Sigmoid colon (tissue), 4 donors: ENCODE results near the gene IL1RAPL2.

Experiments used
- EP300 ChIP-seq, 4 donors: sonication (generic); formaldehyde crosslinking; IDR thresholded peaks; one replicate each; pipeline ENCODE4 v1.6.1; 2017; ENCODE audit warnings: antibody characterized with exemption in 4 of 4
- POLR2A ChIP-seq, 2 donors: fragments of 450-650 bp; IDR thresholded peaks; one replicate each; pipeline ENCODE4 v1.6.1; 2016; ENCODE audit warnings: antibody characterized with exemption in 2 of 2, mild to moderate bottlenecking in 2 of 2, moderate library complexity in 2 of 2
- POLR2AphosphoS5 ChIP-seq, 4 donors: sonication (generic); formaldehyde crosslinking; IDR thresholded peaks; one replicate each; pipeline ENCODE4 v1.6.1; 2017; ENCODE audit warnings: antibody characterized with exemption in 4 of 4
- TF ChIP-seq, protein P1 (sequence below), 4 experiments: fragments of 450-650 bp in 3 of 4; fragments of 200-600 bp in 1 of 4; IDR thresholded peaks; one replicate each; pipeline ENCODE4 v1.5.1; 2016 to 2019; ENCODE audit warnings: antibody characterized with exemption in 4 of 4, mild to moderate bottlenecking in 3 of 4, moderate library complexity in 2 of 4

DNA sequence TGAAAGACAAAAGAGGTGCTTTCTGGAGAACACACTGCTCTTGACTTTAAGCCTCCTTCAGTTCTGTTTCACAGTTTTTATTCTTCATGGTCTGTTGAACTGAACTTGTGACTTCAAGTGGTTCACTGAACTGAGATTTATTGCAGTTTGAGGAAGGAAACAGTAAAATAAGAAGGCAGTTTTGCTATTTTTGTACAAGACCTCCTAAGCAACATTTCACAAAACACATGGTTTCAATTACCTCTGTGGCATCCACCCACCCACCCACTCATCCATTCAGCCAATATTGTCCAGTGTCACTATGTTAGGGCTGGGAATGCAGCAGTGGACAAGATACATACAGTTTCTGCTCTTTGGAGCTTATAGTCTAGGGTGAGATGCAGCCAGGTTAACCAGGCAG lies 131.3 kb downstream of the IL1RAPL2 start:
- TF ChIP-seq, protein P1, sequence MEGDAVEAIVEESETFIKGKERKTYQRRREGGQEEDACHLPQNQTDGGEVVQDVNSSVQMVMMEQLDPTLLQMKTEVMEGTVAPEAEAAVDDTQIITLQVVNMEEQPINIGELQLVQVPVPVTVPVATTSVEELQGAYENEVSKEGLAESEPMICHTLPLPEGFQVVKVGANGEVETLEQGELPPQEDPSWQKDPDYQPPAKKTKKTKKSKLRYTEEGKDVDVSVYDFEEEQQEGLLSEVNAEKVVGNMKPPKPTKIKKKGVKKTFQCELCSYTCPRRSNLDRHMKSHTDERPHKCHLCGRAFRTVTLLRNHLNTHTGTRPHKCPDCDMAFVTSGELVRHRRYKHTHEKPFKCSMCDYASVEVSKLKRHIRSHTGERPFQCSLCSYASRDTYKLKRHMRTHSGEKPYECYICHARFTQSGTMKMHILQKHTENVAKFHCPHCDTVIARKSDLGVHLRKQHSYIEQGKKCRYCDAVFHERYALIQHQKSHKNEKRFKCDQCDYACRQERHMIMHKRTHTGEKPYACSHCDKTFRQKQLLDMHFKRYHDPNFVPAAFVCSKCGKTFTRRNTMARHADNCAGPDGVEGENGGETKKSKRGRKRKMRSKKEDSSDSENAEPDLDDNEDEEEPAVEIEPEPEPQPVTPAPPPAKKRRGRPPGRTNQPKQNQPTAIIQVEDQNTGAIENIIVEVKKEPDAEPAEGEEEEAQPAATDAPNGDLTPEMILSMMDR (IDR thresholded peaks at IDR 0.05) = no peak
- TF ChIP-seq POLR2A (IDR thresholded peaks at IDR 0.05) (no peak), POLR2AphosphoS5 (IDR thresholded peaks at IDR 0.05) (no peak), EP300 (IDR thresholded peaks at IDR 0.05) (no peak)
